GM23248 (cell line): ENCODE data around the gene CHGA. TPM values are rescaled to one million over a fixed set of nuclear protein-coding genes. Genes with fewer than 3 reads are reported as not detected.
A peak's percentile ranks its signal among the peaks of the same experiment; 100 is the strongest.

Experiments used
- DNase-seq: peaks from one replicate; pipeline ENCODE4 v3.0.0-alpha.2; 2015
- H2AFZ ChIP-seq: fragments of 200-600 bp; sonication (generic); 2 replicates; pipeline ENCODE4 v1.6.1; 2016; ENCODE audit warnings: antibody characterized with exemption
- H3F3A ChIP-seq: fragments of 200-600 bp; sonication (generic); 2 replicates; pipeline ENCODE4 v1.6.1; 2016; ENCODE audit warnings: mild to moderate bottlenecking, antibody characterized with exemption, mixed run types; ENCODE audit not compliant: insufficient read depth
- H3K27ac ChIP-seq: fragments of 200-600 bp; sonication (generic); 2 replicates; pipeline ENCODE4 v1.5.1; 2016; ENCODE audit warnings: mild to moderate bottlenecking
- H3K27me3 ChIP-seq: fragments of 200-600 bp; sonication (generic); replicated peaks from 2 replicates; pipeline ENCODE4 v1.6.1; 2016; ENCODE audit warnings: mild to moderate bottlenecking; ENCODE audit not compliant: insufficient read depth
- H3K36me3 ChIP-seq: fragments of 200-600 bp; sonication (generic); 2 replicates; pipeline ENCODE4 v1.6.1; 2016; ENCODE audit warnings: low read depth, mild to moderate bottlenecking
- H3K4me1 ChIP-seq: fragments of 200-600 bp; sonication (generic); 2 replicates; pipeline ENCODE4 v1.6.1; 2016; ENCODE audit warnings: mild to moderate bottlenecking; ENCODE audit not compliant: insufficient read depth
- H3K4me2 ChIP-seq: fragments of 200-600 bp; sonication (generic); one replicate; pipeline ENCODE4 v1.6.1; 2016; ENCODE audit warnings: mild to moderate bottlenecking; ENCODE audit not compliant: unreplicated experiment
- H3K4me3 ChIP-seq: fragments of 200-600 bp; sonication (generic); 2 replicates; pipeline ENCODE4 v1.5.1; 2016; ENCODE audit warnings: mild to moderate bottlenecking
- H3K79me2 ChIP-seq: fragments of 200-600 bp; sonication (generic); 2 replicates; pipeline ENCODE4 v1.6.1; 2016; ENCODE audit warnings: mild to moderate bottlenecking; ENCODE audit not compliant: insufficient read depth
- H3K9ac ChIP-seq: fragments of 200-600 bp; sonication (generic); 2 replicates; pipeline ENCODE4 v1.6.1; 2016; ENCODE audit warnings: mild to moderate bottlenecking
- H3K9me2 ChIP-seq: fragments of 200-600 bp; sonication (generic); 2 replicates; pipeline ENCODE4 v1.6.1; 2016; ENCODE audit warnings: mixed run types, mild to moderate bottlenecking, moderate library complexity; ENCODE audit not compliant: insufficient read depth
- H3K9me3 ChIP-seq: fragments of 200-600 bp; sonication (generic); one replicate; pipeline ENCODE4 v1.6.1; 2017; ENCODE audit warnings: low read depth
- H4K20me1 ChIP-seq: fragments of 200-600 bp; sonication (generic); 2 replicates; pipeline ENCODE4 v1.6.0; 2016; ENCODE audit not compliant: insufficient read depth
- EZH2 ChIP-seq: fragments of 200-600 bp; sonication (generic); IDR thresholded peaks from 2 replicates; pipeline ENCODE4 v1.6.1; 2018; ENCODE audit warnings: antibody characterized with exemption, mild to moderate bottlenecking; ENCODE audit not compliant: insufficient read depth, poor library complexity, severe bottlenecking
- EZH2phosphoT487 ChIP-seq: fragments of 200-600 bp; sonication (generic); IDR thresholded peaks from 2 replicates; pipeline ENCODE4 v1.6.1; 2018; ENCODE audit warnings: antibody characterized with exemption, moderate library complexity, mild to moderate bottlenecking, low read depth; ENCODE audit not compliant: insufficient read depth
- WGBS, 2 experiments: methylation state at CpG; one replicate each; pipeline ENCODE4 v1.1.6; 2015 to 2017; ENCODE audit warnings: low lambda C conversion rate in 2 of 2, low coverage in 1 of 2; ENCODE audit errors: missing lambda C conversion rate in 2 of 2; 5-methylcytosine and 5-hydroxymethylcytosine counted together
- in situ Hi-C: fragments of 300-500 bp; cut with MboI; formaldehyde crosslinking; loops from 2 replicates; pipeline ENCODE4 v1.15.0; 2020
- polyA plus RNA-seq: library from polyadenylated mRNA; unstranded; fragments of >200 nt; fragmentation: Nextera tagmentation; extraction: Ambion mirVana; gene quantifications from 2 replicates; pipeline ENCODE4 v1.2.1, GENCODE V29; 2016
- total RNA-seq: library from RNA; depleted of rRNA; stranded (reverse); fragments of >200 nt; shearing (Covaris generic); gene quantifications from 2 replicates; pipeline ENCODE4 v1.2.3, GENCODE V29; 2014; rRNA removed

The CHGA gene, protein sequence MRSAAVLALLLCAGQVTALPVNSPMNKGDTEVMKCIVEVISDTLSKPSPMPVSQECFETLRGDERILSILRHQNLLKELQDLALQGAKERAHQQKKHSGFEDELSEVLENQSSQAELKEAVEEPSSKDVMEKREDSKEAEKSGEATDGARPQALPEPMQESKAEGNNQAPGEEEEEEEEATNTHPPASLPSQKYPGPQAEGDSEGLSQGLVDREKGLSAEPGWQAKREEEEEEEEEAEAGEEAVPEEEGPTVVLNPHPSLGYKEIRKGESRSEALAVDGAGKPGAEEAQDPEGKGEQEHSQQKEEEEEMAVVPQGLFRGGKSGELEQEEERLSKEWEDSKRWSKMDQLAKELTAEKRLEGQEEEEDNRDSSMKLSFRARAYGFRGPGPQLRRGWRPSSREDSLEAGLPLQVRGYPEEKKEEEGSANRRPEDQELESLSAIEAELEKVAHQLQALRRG
- total RNA-seq (not detected in 2 replicates), polyA plus RNA-seq (not detected in 2 replicates)

DNA sequence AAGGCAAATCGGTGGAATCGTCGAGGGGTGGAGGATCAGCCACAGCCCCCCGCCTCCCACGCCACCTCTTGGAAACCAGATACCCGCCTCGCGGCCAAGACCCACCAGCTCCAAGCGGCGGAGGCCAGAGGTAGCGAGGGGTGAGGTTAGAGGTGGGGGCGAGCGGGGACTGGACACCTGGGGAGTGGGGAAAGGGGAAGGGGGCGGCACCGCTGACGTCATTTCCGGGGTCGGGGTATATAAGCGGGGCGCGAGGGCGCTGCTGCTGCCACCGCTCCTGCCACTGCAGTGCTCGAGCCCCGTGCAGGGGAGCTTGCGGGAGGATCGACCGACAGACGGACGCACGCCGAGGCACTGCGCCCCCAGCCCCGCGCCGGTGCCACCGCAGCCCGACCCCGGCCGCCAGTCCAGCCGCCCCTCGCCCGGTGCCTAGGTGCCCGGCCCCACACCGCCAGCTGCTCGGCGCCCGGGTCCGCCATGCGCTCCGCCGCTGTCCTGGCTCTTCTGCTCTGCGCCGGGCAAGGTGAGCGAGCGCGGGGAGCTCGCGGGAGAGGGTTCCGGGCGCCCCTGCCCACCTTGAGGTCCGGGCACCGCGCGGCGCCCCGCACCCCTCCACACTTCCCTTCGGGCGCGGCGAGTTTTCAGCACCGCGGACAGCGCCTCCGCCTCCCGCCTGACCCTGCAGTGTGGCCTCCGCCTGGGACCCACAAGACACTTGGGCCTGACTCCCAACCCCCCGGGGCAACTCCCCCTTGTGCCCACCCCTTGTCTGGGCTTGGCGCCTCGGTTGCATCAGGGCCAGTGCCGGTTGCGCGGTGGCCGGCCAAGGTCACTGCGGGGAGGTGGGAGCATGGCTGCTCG, at the start of gene CHGA:
TSS of gene CHGA (plus strand) at position 268 of the 861 bp plus-strand sequence. CDS start at position 478, 210 bp downstream.
- H3K27me3 ChIP-seq = peaks cover 41% of the 10 kb centered on the region
- H3K4me3 ChIP-seq = no peak within 1 kb of the TSS
- H2AFZ ChIP-seq = no peak within 1 kb of the TSS
- no peaks in the 10 kb centered on the region for H4K20me1 ChIP-seq
- H3K9me3 ChIP-seq = no peaks in the 10 kb centered on the region
- DNase-seq = peak; percentile 47
- no peaks in the 10 kb centered on the region for H3K79me2 ChIP-seq
- H3F3A ChIP-seq = no peaks in the 10 kb centered on the region
- H3K36me3 ChIP-seq = no peaks in the 10 kb centered on the region
- no peaks in the 10 kb centered on the region for H3K9me2 ChIP-seq
- TF ChIP-seq EZH2phosphoT487 (no peak), EZH2 (no peak)
- in situ Hi-C loops = no loop called here
- WGBS, 2 experiments = 10 to 12% methylated on average over 38 to 66 of the region's 86 CpGs
- H3K27ac ChIP-seq = no peak within 1 kb of the TSS
- no peak within 1 kb of the TSS for H3K4me2 ChIP-seq
- H3K9ac ChIP-seq = no peak within 1 kb of the TSS
- H3K4me1 ChIP-seq = no peaks in the 10 kb centered on the region

DNA sequence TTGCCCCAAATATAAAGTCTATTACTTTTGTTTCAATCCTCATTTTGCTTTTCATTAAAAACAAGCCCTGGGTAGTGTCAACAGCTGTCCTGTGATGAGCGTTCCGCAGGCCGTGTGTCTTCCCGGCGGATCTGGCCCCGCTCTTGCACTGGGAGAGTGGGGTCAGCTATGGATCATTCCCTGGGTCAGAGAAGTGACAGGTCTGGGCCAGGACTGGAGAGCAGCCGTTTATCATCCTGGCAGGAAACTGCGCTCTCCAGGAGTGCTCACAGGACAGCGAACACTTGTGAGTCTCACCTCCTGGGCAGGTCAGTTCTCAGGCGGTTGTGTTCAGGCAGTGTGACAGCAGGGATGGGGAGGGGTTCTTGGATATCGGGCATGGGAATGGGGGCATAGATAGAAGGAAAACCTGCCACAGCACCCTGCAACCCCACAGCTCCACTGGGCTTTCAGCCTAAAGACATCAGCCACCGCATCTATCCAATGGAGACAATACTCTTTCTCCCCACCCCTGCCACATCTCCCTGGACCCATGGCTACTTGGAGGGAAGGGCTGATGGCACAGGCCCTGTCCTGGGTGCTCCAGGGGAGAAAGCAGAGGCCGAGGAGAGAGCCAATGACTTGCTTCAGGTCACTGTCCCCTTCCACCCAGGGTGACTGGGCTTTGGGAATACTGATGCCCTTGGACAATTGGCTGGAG, 47.8 kb upstream of the CHGA start:
- no peak for DNase-seq
- no peak overlapping the region for H3K9ac ChIP-seq
- WGBS, 2 experiments = 8% methylated on average over 13 of the region's 13 CpGs
- no peak for TF ChIP-seq EZH2phosphoT487
- no peak for TF ChIP-seq EZH2
- H3K79me2 ChIP-seq = no peaks in the 10 kb centered on the region
- no peaks in the 10 kb centered on the region for H4K20me1 ChIP-seq
- no peaks in the 10 kb centered on the region for H3F3A ChIP-seq
- peaks cover 60% of the 10 kb centered on the region for H3K27me3 ChIP-seq
- no peak overlapping the region for H3K4me3 ChIP-seq
- H3K27ac ChIP-seq = no peak overlapping the region
- in situ Hi-C loops = no loop called here
- H3K36me3 ChIP-seq = no peaks in the 10 kb centered on the region
- H3K9me2 ChIP-seq = no peaks in the 10 kb centered on the region
- no peaks in the 10 kb centered on the region for H3K4me1 ChIP-seq
- H3K9me3 ChIP-seq = no peaks in the 10 kb centered on the region
- H2AFZ ChIP-seq = no peak overlapping the region
- no peak overlapping the region for H3K4me2 ChIP-seq

DNA sequence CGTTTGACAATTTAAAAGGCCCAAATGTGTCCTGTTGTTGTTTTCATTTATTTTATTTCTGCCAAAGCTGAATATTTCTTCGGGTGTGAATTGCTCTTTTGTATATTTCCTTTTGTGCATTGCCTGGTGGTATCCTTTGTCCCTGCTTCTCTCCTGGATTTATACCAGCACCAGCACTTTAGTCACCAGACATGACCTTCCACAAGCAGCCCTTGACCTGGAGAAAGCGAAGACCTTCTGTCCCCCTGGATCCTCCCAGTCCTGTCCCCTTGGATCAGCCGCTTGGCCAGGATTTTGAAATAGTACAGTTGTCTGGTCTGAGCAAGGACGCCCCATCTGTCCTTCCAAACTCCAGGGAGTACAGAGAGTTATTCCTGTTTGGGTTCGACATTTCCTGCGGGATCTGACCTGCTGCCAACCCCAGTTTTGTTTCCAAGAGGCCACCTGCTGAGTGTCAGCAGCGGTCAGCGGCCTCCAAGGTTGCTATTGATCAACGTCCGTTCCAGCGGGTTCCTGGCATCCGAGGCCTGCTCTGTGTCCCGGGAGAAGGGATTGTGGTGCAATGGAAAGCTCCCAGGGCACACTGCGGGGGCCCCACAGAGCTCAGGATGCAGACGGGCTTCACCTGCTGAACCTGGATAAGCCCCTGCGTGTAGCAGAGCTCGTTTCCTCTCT, 45.1 kb upstream of the CHGA start:
- Histone ChIP-seq H3K4me1 (no peaks in the 10 kb centered on the region), H2AFZ (no peak overlapping the region), H3K4me3 (no peak overlapping the region), H3K79me2 (no peaks in the 10 kb centered on the region), H3F3A (no peaks in the 10 kb centered on the region), H3K9me3 (no peaks in the 10 kb centered on the region), H3K4me2 (no peak overlapping the region), H3K27me3 (peaks cover 82% of the 10 kb centered on the region), H3K27ac (no peak overlapping the region), H3K36me3 (no peaks in the 10 kb centered on the region), H3K9me2 (no peaks in the 10 kb centered on the region), H3K9ac (no peak overlapping the region), H4K20me1 (no peaks in the 10 kb centered on the region)
- no peak for DNase-seq
- no peak for TF ChIP-seq EZH2phosphoT487
- TF ChIP-seq EZH2 = no peak
- WGBS, 2 experiments = 18 to 22% methylated on average over 18 of the region's 18 CpGs
- in situ Hi-C loops = no loop called here
